CD4-positive, alpha-beta T cell (primary cell): ENCODE measurements around the gene NOS1AP. TPM values are rescaled to one million over a fixed set of nuclear protein-coding genes. Genes with fewer than 3 reads are reported as not detected.

Experiments
- ATAC-seq: fragments of 200-7000 bp; cut with Tn5 transposase; one replicate; pipeline ENCODE4 v1.10.0; 2022; ENCODE audit warnings: mild to moderate bottlenecking; ENCODE audit not compliant: poor library complexity
- CTCF ChIA-PET: fragments of 350-600 bp; sonication (Branson Sonifier 250); formaldehyde crosslinking; loops from one replicate; lab custom pipeline; 2021; ENCODE audit warnings: antibody characterized with exemption, inconsistent platforms; lab: Charles Lee
- POLR2A ChIA-PET: fragments of 350-600 bp; sonication (Branson Sonifier 250); formaldehyde crosslinking; loops from one replicate; lab custom pipeline; 2021; ENCODE audit warnings: antibody characterized with exemption, inconsistent platforms; lab: Charles Lee
- DNase-seq, 14 experiments: peaks; one replicate each; pipeline ENCODE4 v3.0.0-alpha.2; 2013 to 2020; ENCODE audit warnings: mixed read lengths in 2 of 14
- H3K27ac ChIP-seq, 2 donors: one replicate each; pipeline versions ENCODE4 v1.5.1 to v1.7.0; 2013; ENCODE audit warnings: low read length in 2 of 2, low read depth in 1 of 2, mild to moderate bottlenecking in 1 of 2
- H3K27me3 ChIP-seq, 2 experiments: 1 replicate in 1 of 2; 2 replicates in 1 of 2; pipeline versions ENCODE4 v1.6.1 to v1.7.0; 2013; ENCODE audit warnings: low read length in 2 of 2, control low read depth in 1 of 2, mild to moderate bottlenecking in 1 of 2, moderate library complexity in 1 of 2; ENCODE audit not compliant: insufficient read depth in 2 of 2, control insufficient read depth in 1 of 2
- H3K36me3 ChIP-seq: one replicate; pipeline ENCODE4 v1.6.1; 2013; ENCODE audit warnings: low read length, control low read depth; ENCODE audit not compliant: insufficient read depth
- H3K4me1 ChIP-seq: one replicate; pipeline ENCODE4 v1.6.1; 2013; ENCODE audit warnings: low read length, control low read depth; ENCODE audit not compliant: insufficient read depth
- H3K4me3 ChIP-seq: one replicate; pipeline ENCODE4 v1.5.1; 2013; ENCODE audit warnings: mild to moderate bottlenecking, low read length, moderate library complexity
- H3K9me3 ChIP-seq, 2 experiments: 1 replicate in 1 of 2; 2 replicates in 1 of 2; pipeline versions ENCODE4 v1.6.1 to v1.7.0; 2013; ENCODE audit warnings: low read length in 2 of 2, mild to moderate bottlenecking in 2 of 2, control low read depth in 1 of 2, moderate library complexity in 1 of 2; ENCODE audit not compliant: control insufficient read depth in 1 of 2, insufficient read depth in 1 of 2
- H3K27ac Mint-ChIP-seq: one replicate; pipeline ENCODE4 v1.8.0; 2020; ENCODE audit warnings: mixed read lengths
- H3K27me3 Mint-ChIP-seq: one replicate; pipeline ENCODE4 v1.8.0; 2021; ENCODE audit warnings: mixed read lengths
- H3K36me3 Mint-ChIP-seq: one replicate; pipeline ENCODE4 v1.8.0; 2021; ENCODE audit warnings: low read depth, mixed read lengths
- H3K4me1 Mint-ChIP-seq: one replicate; pipeline ENCODE4 v1.8.0; 2021; ENCODE audit warnings: low read depth, mixed read lengths
- H3K4me3 Mint-ChIP-seq: one replicate; pipeline ENCODE4 v1.8.0; 2020; ENCODE audit warnings: mild to moderate bottlenecking, mixed read lengths
- H3K9me3 Mint-ChIP-seq: one replicate; pipeline ENCODE4 v1.8.0; 2020; ENCODE audit warnings: mixed read lengths
- intact Hi-C, 2 experiments: fragments of 100-400 bp; cut with DNase I in 1 of 2; cut with micrococcal nuclease in 1 of 2; formaldehyde crosslinking; loops; one replicate each; pipeline versions ENCODE4 v1.15.1 to v1.9.0; 2023 to 2025; cut with DNase I, micrococcal nuclease
- total RNA-seq, 174 experiments: library from RNA in 2 of 174; stranded (reverse) in 2 of 174; gene quantifications; one replicate each; pipeline ENCODE4 v1.2.3 and lab custom pipeline; 2021 to 2026
- TF ChIP-seq, protein P1 (sequence below): fragments of 200-600 bp; IDR thresholded peaks from one replicate; pipeline ENCODE4 v1.8.0; 2022; ENCODE audit warnings: antibody characterized with exemption, mild to moderate bottlenecking

NOS1AP gene
- total RNA-seq, 2 experiments from 2014 or later: not detected

DNA sequence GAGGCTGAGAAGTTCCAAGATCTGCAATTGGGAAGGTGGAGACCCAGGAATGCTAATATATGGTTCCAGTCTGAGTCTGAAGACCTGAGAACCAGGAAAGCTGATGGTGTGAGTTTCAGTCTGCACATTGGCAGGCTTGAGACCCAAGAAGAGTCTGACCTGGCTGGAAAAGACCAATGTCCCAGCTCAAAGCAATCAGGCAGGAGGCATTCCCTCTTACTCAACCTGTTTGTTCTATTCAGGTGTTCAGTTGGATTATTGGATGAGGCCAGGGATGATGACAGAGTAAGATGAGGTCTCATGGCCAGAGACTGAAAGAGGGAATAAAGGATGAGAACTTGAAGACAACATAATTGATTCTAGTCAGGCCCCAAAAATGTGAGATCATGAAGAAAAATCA, 257.1 kb downstream of the NOS1AP start:
- no peak overlapping the region for H3K27ac ChIP-seq
- Mint-ChIP-seq H3K27ac (no peak overlapping the region), H3K9me3 (no peaks in the 10 kb centered on the region), H3K4me3 (no peak overlapping the region), H3K27me3 (peaks cover 11% of the 10 kb centered on the region), H3K4me1 (no peaks in the 10 kb centered on the region), H3K36me3 (no peaks in the 10 kb centered on the region)
- DNase-seq: no peak
- no peaks in the 10 kb centered on the region for H3K9me3 ChIP-seq
- intact Hi-C loops: no loop called here
- POLR2A ChIA-PET: no interaction called here
- no peaks in the 10 kb centered on the region for H3K36me3 ChIP-seq
- no peak for ATAC-seq
- TF ChIP-seq, protein P1, sequence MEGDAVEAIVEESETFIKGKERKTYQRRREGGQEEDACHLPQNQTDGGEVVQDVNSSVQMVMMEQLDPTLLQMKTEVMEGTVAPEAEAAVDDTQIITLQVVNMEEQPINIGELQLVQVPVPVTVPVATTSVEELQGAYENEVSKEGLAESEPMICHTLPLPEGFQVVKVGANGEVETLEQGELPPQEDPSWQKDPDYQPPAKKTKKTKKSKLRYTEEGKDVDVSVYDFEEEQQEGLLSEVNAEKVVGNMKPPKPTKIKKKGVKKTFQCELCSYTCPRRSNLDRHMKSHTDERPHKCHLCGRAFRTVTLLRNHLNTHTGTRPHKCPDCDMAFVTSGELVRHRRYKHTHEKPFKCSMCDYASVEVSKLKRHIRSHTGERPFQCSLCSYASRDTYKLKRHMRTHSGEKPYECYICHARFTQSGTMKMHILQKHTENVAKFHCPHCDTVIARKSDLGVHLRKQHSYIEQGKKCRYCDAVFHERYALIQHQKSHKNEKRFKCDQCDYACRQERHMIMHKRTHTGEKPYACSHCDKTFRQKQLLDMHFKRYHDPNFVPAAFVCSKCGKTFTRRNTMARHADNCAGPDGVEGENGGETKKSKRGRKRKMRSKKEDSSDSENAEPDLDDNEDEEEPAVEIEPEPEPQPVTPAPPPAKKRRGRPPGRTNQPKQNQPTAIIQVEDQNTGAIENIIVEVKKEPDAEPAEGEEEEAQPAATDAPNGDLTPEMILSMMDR: no peak
- no peaks in the 10 kb centered on the region for H3K27me3 ChIP-seq
- H3K4me3 ChIP-seq: no peak overlapping the region
- CTCF ChIA-PET: no interaction called here
- H3K4me1 ChIP-seq: no peaks in the 10 kb centered on the region

DNA sequence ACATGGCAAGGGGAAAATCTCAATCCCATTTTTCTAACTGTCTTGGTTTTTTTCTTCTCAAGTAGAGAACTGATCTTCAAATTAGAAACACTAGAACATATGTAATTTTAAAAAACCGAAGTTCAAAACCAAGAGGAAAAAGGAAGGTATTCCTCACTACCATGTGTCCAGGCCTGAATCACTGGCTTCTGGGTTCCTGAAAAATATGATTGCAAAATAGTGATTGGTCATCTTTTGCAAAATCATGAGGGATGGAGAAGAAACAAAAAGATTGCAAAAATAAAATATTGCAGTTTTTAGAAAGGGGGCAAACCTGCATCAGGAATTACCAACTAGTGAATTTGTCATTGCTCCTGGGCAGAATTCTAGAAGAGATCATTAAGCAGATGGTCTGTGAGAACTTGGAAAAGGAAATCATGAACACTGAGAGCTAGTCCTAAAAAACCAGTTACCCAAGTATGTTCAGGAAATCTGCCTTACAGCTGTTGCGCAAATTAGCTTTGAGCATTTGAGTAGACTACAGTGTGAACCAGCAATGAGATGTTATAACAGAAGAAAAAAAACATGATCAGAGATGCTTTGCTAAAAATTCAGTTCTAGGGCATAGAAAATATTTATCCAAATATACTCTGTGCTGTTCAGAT, 257.8 kb downstream of the NOS1AP start:
- Mint-ChIP-seq H3K9me3 (no peaks in the 10 kb centered on the region), H3K27ac (no peak overlapping the region), H3K4me3 (no peak overlapping the region), H3K4me1 (no peaks in the 10 kb centered on the region), H3K27me3 (peaks cover 11% of the 10 kb centered on the region), H3K36me3 (no peaks in the 10 kb centered on the region)
- Histone ChIP-seq H3K36me3 (no peaks in the 10 kb centered on the region), H3K27ac (no peak overlapping the region), H3K4me3 (no peak overlapping the region), H3K9me3 (no peaks in the 10 kb centered on the region), H3K4me1 (no peaks in the 10 kb centered on the region), H3K27me3 (no peaks in the 10 kb centered on the region)
- ATAC-seq (no peak), DNase-seq (peak in 2 of 14 experiments; percentile 13 to 40)
- ChIA-PET POLR2A (no interaction called here), CTCF (interaction anchor here (1.5 kb wide), 1 partner anchor 9 kb away, joined by 4 read pairs; no protein-coding TSS in a partner anchor)
- intact Hi-C loops: no loop called here
- TF ChIP-seq, protein P1: no peak

DNA sequence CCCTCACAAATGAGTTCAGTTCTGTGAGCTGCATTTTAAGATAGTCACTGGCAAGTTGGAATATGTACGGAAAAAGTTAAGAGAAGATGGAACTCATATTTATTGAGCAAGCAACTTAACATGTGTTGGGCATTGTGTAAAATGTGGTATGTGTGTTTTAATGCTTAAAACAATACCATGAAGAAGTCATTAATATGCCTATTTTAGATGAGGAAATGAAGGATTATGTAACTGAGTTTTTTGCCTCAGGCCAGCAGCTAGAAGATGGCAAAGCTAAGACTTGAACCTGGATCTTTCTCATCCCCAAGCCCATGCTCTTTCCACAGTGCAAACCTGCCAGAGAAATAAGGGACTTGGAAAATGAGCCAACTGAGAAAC, 258.3 kb downstream of the NOS1AP start:
- H3K36me3 ChIP-seq: no peaks in the 10 kb centered on the region
- POLR2A ChIA-PET: no interaction called here
- H3K4me1 Mint-ChIP-seq: no peaks in the 10 kb centered on the region
- no peak overlapping the region for H3K4me3 Mint-ChIP-seq
- H3K4me1 ChIP-seq: no peaks in the 10 kb centered on the region
- no peak overlapping the region for H3K4me3 ChIP-seq
- H3K27me3 Mint-ChIP-seq: peaks cover 11% of the 10 kb centered on the region
- H3K27ac ChIP-seq: no peak overlapping the region
- intact Hi-C loops: no loop called here
- H3K9me3 ChIP-seq: no peaks in the 10 kb centered on the region
- no peaks in the 10 kb centered on the region for H3K9me3 Mint-ChIP-seq
- CTCF ChIA-PET: interaction anchor here (1.5 kb wide), 1 partner anchor 9 kb away, joined by 4 read pairs; no protein-coding TSS in a partner anchor
- H3K27me3 ChIP-seq: no peaks in the 10 kb centered on the region
- ATAC-seq (no peak), DNase-seq (peak in 1 of 14 experiments; percentile 4)
- no peak overlapping the region for H3K27ac Mint-ChIP-seq
- TF ChIP-seq, protein P1: no peak
- no peaks in the 10 kb centered on the region for H3K36me3 Mint-ChIP-seq
